HuH-7.5 (cell line): ENCODE data around the gene ABHD10.

ENCODE experiments used
- DNase-seq: peaks from one replicate; pipeline ENCODE4 v3.0.0; 2011; ENCODE audit warnings: low spot score

ABHD10 gene

GRCh38 chr3:111965484-111965883 is 13.3 kb upstream of the ABHD10 start:
- DNase-seq = no peak

GRCh38 chr3:111967068-111967467 is 11.8 kb upstream of the ABHD10 start:
- no peak for DNase-seq

GRCh38 chr3:111967651-111968274 is 11.1 kb upstream of the ABHD10 start:
- DNase-seq = no peak

- DNase-seq = no peak
Measured at GRCh38 chr3:111968319-111969054, 10.3 kb upstream of the ABHD10 start.

GRCh38 chr3:111970376-111970775 is 8.4 kb upstream of the ABHD10 start:
- DNase-seq = no peak

GRCh38 chr3:111971533-111972130 is 7.2 kb upstream of the ABHD10 start:
- no peak for DNase-seq

GRCh38 chr3:111972891-111973290 is 5.9 kb upstream of the ABHD10 start:
- DNase-seq = no peak

- DNase-seq = no peak
Measured at GRCh38 chr3:111975131-111975530, 3.7 kb upstream of the ABHD10 start.

- DNase-seq = no peak
Measured at GRCh38 chr3:111976254-111976653, 2.6 kb upstream of the ABHD10 start.

- DNase-seq = no peak
Measured at GRCh38 chr3:111979434-111980038, 710 bp downstream of the ABHD10 start.

- no peak for DNase-seq
Measured at GRCh38 chr3:111980716-111981456, 2.1 kb downstream of the ABHD10 start.

- DNase-seq = no peak
Measured at GRCh38 chr3:111981457-111981763, 2.6 kb downstream of the ABHD10 start.

GRCh38 chr3:111984636-111985298 is 5.9 kb downstream of the ABHD10 start:
- DNase-seq = no peak

GRCh38 chr3:111986800-111987199 is 8.0 kb downstream of the ABHD10 start:
- DNase-seq = no peak

GRCh38 chr3:111989061-111989678 is 10.3 kb downstream of the ABHD10 start:
- DNase-seq = no peak

GRCh38 chr3:111993038-111993437 is 14.2 kb downstream of the ABHD10 start:
- no peak for DNase-seq

- no peak for DNase-seq
Measured at GRCh38 chr3:111998636-111999483, 20.0 kb downstream of the ABHD10 start, which contains the start of gene TAGLN3. Gene TAGLN3 (plus strand): TSS chr3:111998922. CDS start chr3:111999423, 501 bp downstream.

- no peak for DNase-seq
Measured at GRCh38 chr3:111999484-112000324, 20.9 kb downstream of the ABHD10 start.

- DNase-seq = no peak
Measured at GRCh38 chr3:112000367-112000771, 21.5 kb downstream of the ABHD10 start.
